ENCODE measurements around the gene ATP1A1.

DNA sequence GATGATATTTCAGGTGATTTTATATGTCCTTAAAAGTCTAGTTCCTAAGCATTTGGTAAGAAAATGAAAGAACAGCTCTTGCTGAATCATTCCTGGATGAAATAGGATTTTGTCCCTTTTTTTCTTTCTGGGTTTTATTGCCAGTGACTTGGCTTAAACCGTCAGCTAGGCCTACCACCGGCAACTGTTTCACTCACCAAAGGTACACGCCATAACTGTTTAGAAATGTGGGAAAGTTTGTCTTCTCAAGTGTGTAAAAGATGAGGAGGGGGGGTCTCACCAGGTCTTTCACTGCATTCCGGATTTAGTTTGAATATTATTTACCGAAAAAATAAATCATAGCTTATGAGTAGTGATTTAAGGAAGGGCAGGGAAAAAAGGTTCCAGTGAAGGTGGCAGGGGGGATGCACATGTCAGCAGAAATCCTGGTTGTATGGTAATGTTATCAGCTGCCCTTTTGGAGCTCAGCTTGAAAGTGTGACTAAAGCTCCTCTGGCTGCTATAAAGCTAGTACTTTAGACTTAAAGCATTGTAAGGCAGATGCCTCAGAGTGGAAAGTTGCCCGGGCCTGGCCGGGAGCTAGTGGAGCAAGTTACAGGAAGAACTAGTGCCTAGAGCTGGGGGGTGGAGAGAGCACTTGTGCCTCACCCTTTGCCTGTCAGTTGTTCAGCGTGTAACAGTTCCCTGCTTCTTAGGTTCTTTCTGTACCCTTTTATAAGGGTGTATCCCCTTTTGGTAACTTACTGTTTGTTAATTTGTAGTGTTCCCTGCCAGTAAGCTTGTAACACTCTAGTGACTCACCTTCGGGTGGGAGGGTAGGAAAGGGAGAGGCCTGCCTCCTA lies 3.1 kb downstream of the ATP1A1 start:
- TF ChIP-seq, protein P1, sequence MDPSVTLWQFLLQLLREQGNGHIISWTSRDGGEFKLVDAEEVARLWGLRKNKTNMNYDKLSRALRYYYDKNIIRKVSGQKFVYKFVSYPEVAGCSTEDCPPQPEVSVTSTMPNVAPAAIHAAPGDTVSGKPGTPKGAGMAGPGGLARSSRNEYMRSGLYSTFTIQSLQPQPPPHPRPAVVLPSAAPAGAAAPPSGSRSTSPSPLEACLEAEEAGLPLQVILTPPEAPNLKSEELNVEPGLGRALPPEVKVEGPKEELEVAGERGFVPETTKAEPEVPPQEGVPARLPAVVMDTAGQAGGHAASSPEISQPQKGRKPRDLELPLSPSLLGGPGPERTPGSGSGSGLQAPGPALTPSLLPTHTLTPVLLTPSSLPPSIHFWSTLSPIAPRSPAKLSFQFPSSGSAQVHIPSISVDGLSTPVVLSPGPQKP (IDR thresholded peaks at IDR 0.05; ENCODE audit: low read depth, low read length): no peak
- no peak for TF ChIP-seq RNF2 (IDR thresholded peaks at IDR 0.05; ENCODE audit: borderline replicate concordance, low read depth)
- TF ChIP-seq, protein P2, sequence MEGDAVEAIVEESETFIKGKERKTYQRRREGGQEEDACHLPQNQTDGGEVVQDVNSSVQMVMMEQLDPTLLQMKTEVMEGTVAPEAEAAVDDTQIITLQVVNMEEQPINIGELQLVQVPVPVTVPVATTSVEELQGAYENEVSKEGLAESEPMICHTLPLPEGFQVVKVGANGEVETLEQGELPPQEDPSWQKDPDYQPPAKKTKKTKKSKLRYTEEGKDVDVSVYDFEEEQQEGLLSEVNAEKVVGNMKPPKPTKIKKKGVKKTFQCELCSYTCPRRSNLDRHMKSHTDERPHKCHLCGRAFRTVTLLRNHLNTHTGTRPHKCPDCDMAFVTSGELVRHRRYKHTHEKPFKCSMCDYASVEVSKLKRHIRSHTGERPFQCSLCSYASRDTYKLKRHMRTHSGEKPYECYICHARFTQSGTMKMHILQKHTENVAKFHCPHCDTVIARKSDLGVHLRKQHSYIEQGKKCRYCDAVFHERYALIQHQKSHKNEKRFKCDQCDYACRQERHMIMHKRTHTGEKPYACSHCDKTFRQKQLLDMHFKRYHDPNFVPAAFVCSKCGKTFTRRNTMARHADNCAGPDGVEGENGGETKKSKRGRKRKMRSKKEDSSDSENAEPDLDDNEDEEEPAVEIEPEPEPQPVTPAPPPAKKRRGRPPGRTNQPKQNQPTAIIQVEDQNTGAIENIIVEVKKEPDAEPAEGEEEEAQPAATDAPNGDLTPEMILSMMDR (IDR thresholded peaks at IDR 0.05): no peak
- no peak for TF ChIP-seq RAD21 (conservative IDR thresholded peaks at IDR 0.05 in 1 of 2, IDR thresholded peaks at IDR 0.05 in 1 of 2)
- no peak for TF ChIP-seq JUN (IDR thresholded peaks at IDR 0.05)
- no peak for TF ChIP-seq TFCP2L1 (CRISPR knock-in tag; IDR thresholded peaks at IDR 0.05)

Data from A549 (cell line).